ENCODE results near the gene ZNF385D.

- TF ChIP-seq CTCF (IDR thresholded peaks at IDR 0.05) (no peak), POLR2A (IDR thresholded peaks at IDR 0.05) (no peak)
Measured at GRCh38 chr3:21621181-21621651, 129.8 kb downstream of the ZNF385D start.

Data from right lobe of liver (tissue), 4 donors.